HG03095 (cell line): Measurements from ENCODE around the gene TAF11L14.
"Not testable (repeated sequence)": the region's sequence is repeated elsewhere in the genome, so short reads cannot be mapped to it uniquely, and the experiment has no call there.

Source experiments
- ATAC-seq: cut with Tn5 transposase; IDR thresholded peaks from one replicate; pipeline ENCODE4 v1.9.1; 2021; ENCODE audit warnings: moderate library complexity; ENCODE audit not compliant: unreplicated experiment

The TAF11L14 gene

DNA sequence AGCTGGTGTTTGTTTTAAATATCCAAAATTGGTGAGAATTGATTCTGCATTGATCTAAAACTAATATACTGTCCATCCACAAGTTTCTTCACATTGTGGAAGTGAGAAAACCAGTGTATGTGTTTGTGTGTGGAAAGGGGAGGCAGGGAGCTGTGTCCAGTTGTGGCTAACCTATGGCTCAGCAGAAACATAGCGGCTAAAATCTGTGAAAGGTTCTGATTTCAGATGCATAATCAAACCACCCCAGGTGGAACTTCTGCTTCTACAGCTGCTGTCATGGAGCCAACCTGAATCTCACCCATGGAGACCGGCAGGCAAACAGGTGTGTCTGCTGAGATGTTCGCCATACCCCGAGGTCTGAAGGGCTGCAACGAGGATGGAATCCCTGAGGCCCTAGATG, at the start of gene TAF11L14:
TSS of gene TAF11L14 (plus strand) at position 301 of the 400 bp plus-strand sequence.
- no peak for ATAC-seq

DNA sequence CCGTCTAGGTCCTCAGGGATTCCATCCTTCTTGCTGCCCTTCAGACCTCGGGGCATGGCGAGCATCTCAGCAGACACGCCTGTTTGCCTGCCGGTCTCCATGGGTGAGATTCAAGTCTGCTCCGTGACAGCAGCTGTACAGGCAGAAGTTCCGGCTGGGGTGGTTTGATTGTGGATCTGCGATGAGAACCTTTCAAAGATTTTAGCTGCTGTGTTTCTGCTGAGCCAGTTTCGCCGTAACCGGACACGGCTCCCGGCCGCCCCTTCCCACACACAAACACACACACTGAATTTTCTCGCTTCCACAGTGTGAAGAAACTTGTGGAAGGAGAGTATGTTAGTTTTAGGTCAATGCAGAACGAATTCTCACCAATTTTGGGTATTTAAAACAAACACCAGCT, 48.6 kb upstream of the TAF11L14 start, which contains the start of gene TAF11L7:
TSS of gene TAF11L7 (minus strand) at position 101 of the 400 bp plus-strand sequence.
- not testable (repeated sequence) for ATAC-seq

DNA sequence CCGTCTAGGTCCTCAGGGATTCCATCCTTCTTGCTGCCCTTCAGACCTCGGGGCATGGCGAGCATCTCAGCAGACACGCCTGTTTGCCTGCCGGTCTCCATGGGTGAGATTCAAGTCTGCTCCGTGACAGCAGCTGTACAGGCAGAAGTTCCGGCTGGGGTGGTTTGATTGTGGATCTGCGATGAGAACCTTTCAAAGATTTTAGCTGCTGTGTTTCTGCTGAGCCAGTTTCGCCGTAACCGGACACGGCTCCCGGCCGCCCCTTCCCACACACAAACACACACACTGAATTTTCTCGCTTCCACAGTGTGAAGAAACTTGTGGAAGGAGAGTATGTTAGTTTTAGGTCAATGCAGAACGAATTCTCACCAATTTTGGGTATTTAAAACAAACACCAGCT, 43.4 kb upstream of the TAF11L14 start, which contains the start of gene TAF11L8:
TSS of gene TAF11L8 (minus strand) at position 101 of the 400 bp plus-strand sequence.
- ATAC-seq: not testable (repeated sequence)

DNA sequence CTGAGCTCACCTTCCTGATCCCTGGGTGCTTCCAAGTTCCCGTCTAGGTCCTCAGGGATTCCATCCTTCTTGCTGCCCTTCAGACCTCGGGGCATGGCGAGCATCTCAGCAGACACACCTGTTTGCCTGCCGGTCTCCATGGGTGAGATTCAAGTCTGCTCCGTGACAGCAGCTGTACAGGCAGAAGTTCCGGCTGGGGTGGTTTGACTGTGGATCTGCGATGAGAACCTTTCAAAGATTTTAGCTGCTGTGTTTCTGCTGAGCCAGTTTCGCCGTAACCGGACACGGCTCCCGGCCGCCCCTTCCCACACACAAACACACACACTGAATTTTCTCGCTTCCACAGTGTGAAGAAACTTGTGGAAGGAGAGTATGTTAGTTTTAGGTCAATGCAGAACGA, 40.0 kb upstream of the TAF11L14 start, which contains the start of gene TAF11L9:
TSS of gene TAF11L9 (minus strand) at position 140 of the 400 bp plus-strand sequence.
- ATAC-seq: not testable (repeated sequence)

DNA sequence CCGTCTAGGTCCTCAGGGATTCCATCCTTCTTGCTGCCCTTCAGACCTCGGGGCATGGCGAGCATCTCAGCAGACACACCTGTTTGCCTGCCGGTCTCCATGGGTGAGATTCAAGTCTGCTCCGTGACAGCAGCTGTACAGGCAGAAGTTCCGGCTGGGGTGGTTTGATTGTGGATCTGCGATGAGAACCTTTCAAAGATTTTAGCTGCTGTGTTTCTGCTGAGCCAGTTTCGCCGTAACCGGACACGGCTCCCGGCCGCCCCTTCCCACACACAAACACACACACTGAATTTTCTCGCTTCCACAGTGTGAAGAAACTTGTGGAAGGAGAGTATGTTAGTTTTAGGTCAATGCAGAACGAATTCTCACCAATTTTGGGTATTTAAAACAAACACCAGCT, 36.5 kb upstream of the TAF11L14 start, which contains the start of gene TAF11L10:
TSS of gene TAF11L10 (minus strand) at position 101 of the 400 bp plus-strand sequence.
- not testable (repeated sequence) for ATAC-seq

DNA sequence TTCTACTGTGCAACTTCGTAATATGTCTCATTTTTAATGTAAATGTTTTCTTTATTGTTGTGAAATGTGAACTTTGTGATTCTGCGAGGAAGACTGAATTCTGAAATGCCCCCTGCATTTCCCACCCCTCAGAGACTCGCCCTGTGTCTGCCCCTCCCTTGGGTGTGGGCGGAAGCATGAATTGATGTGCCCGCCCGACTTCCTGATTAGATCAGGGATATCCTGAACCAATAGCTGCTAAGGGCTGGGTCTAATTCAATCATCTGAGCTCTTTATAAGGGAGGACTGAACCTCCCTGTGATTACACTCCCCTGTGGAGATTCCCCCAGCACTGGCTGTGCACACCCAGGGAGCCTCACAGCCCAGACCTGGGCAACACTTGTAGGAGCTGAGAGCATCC, 30.4 kb upstream of the TAF11L14 start, which contains the start of gene TAF11L11:
TSS of gene TAF11L11 (plus strand) at position 304 of the 400 bp plus-strand sequence.
- not testable (repeated sequence) for ATAC-seq

DNA sequence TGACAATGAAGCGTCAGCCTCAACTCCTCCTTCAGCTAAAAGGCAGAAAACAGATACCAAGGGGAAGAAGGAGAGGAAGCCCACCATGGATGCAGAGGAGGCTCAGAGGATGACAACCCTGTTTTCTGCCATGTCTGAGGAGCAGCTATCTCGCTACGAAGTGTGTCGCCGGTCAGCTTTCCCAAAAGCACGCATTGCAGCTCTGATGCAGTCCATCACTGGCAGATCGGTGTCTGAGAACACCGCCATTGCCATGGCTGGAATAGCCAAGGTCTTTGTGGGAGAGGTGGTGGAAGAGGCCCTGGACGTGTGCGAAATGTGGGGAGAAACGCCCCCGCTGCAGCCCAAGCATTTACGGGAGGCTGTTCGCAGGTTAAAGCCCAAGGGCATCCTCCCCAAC, 29.3 kb upstream of the TAF11L14 start:
- ATAC-seq: no peak

DNA sequence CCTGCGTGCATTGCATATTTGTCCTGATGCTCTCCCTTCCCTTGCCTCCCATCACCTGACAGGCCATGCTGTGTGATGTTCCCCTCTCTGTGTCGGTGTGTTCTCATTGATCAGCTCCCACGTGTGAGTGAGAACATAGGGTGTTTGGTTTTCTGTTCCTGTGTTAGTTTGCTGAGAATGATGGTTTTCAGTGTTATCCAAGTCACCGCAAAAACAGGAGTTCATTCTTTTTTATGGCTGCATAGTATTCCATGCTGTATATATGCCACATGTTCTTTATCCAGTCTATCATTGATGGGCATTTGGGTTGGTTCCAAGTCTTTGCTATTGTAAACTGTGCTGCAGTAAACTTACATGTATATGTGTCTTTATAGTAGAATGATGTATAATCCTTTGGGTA, 26.8 kb upstream of the TAF11L14 start:
- ATAC-seq: not testable (repeated sequence)

DNA sequence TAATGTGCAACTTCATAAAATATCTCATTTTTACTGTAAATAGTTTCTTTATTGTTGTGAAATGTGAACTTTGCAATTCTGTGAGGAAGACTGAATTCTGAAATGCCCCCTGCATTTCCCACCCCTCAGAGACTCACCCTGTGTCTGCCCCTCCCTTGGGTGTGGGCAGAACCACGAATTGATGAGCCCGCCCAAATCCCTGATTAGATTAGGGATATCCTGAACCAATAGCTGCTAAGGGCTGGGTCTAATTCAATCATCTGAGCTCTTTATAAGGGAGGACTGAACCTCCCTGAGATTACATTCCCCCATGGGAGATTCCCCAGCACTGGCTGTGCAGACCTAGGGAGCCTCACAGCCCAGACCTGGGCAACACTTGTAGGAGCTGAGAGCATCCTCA, 24.2 kb upstream of the TAF11L14 start, which contains the start of gene TAF11L12:
TSS of gene TAF11L12 (plus strand) at position 301 of the 400 bp plus-strand sequence.
- not testable (repeated sequence) for ATAC-seq

DNA sequence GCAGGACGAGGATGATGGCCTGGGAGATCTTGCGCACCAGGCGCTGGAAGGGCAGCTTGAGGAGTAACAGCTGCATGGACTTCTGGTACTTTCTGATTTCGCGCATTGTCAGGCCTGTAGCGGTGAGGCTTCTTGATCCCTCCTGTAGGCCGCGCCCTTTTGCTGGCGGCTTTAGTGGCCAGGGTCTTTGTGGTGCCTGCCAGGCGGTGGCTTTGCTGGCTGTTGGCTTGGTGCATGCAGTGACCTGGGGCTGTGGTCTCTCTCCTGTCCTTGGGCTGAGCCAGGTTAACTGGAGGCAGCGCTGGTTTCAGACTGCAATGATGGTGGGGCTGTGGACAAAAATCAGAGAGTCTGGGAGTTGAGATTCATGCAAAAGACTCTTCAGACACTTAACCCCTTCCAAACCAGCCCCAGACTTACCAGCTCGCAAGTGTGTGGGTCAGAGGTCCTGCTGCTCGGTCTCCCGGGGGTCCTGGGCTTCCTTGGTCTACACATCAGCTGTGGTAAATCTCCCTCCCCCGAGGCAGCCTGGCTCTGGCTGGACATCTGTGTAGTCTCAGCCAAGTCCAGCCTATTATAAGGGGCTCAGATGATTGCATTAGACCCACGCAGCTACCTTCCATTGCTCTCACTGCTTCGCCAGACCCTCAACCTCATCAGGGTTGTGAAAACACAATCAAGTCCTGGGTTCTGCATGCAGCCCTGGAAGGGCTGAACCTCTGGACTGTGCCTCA, 19.2 kb upstream of the TAF11L14 start:
- no peak for ATAC-seq

DNA sequence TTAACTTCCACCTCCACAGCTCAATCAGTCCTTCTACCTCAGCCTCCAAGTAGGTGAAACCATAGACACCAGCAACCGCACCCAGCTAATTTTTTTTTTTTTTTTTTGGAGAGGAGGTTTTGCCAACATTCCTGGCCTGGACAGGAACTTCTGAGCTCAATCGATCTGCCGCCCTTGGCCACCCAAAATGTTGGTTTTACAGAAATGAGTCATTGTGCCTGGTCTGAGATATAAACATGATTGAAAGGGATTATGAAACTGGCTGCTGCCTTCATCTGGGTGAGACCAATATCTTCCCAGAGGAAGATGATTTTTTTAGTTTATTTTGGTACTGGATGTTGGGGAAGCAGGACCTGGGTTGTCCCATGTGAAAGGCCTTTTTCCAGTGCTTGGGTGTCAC, 14.9 kb upstream of the TAF11L14 start:
- no peak for ATAC-seq

DNA sequence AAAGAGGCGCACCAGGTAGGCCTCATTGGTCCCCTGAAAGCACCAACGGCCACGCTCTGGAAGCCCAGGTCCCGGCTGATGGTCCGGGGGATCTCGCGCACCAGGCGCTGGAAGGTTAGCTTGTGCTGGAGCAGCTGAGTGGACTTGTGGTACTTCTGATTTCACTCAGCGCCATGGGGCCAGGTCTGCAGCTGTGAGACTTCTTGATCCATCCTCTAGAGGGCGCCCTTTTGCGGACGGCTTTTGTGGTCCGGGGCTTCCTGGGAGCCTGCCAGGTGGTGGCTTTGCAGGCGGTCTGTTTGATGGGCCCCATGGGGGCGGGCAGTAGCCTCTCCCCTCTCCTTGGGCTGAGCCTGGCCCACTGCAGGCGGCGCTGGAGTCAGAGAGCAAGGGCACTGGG, 13.6 kb upstream of the TAF11L14 start:
- no peak for ATAC-seq

DNA sequence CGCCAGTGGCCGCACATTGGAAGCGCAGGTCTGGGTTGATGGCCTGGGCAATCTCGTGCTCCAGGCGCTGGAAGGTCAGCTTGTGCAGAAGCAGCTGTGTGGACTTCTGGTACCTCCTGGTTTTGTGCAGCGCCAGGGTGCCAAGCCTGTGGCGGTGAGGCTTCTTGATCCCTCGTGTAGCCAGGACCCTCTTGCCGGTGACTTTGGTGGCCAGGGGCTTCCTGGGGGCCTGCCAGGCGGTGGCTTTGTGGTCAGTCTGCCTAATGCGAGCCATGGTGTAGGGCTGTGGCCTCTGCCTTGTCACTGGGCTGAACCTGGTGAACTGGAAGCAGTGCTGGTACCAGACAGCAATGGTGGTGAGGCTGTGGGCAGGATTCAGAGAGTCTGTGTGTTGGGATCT, 8.6 kb upstream of the TAF11L14 start:
- no peak for ATAC-seq

DNA sequence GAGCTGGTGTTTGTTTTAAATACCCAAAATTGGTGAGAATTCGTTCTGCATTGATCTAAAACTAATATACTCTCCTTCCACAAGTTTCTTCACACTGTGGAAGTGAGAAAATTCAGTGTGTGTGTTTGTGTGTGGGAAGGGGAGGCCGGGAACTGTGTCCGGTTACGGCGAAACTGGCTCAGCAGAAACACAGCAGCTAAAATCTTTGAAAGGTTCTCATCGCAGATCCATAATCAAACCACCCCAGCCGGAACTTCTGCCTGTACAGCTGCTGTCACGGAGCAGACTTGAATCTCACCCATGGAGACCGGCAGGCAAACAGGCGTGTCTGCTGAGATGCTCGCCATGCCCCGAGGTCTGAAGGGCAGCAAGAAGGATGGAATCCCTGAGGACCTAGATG, 2.5 kb upstream of the TAF11L14 start, which contains the start of gene TAF11L13:
TSS of gene TAF11L13 (plus strand) at position 301 of the 400 bp plus-strand sequence.
- not testable (repeated sequence) for ATAC-seq

DNA sequence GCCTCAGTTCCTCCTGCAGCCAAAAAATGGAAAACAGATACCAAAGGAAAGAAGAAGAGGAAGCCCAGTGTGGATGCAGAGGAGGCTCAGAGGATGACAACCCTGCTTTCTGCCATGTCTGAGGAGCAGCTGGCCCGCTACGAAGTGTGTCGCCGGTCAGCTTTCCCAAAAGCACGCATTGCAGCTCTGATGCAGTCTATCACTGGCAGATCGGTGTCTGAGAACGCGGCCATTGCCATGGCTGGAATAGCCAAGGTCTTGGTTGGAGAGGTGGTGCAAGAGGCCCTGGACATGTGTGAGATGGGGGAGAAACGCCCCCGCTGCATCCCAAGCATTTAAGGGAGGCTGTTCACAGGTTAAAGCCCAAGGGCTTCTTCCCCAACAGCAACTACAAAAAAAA, 15.0 kb downstream of the TAF11L14 start:
- not testable (repeated sequence) for ATAC-seq

DNA sequence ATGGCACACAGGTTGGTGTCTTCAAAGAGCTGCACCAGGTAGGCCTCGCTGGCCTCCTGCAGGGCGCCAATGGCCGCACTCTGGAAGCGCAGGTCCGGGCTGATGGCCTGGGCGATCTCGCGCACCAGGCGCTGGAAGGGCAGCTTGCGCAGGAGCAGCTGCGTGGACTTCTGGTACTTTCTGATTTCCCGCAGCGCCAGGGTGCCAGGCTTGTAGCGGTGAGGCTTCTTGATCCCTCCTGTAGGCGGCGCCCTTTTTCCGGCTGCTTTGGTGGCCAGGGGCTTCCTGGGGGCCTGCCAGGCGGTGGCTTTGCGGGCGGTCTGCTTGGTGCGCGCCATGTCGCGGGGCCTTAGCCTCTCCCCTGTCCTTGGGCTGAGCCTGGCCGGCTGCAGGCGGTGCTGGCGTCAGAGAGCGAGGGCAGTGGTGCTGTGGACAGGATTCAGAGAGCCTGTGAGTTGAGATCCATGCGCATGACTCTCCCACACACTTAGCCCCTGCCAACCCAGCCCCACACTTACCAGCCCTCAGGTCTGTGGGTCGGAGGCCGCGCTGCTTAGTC, 21.0 kb downstream of the TAF11L14 start:
- ATAC-seq: not testable (repeated sequence)

DNA sequence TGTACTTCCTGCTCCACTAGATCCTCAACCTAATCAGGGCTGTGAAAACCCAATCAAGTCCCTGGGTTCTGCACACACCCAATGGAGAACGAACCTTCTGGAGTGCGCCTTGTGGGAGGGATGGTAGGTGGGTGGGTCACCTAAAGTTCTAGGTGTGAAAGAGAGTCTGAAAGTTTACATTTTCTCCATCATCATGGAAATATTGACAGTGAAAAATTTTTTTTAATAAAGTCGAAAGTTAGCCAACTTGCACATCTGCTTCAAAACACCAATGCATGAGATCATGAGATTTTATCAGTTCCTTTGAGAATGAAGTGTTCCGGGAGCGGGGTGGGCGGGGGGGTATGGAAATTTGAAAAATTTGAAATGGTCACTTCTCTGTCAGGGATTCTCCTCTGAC, 21.7 kb downstream of the TAF11L14 start:
- ATAC-seq: no peak

DNA sequence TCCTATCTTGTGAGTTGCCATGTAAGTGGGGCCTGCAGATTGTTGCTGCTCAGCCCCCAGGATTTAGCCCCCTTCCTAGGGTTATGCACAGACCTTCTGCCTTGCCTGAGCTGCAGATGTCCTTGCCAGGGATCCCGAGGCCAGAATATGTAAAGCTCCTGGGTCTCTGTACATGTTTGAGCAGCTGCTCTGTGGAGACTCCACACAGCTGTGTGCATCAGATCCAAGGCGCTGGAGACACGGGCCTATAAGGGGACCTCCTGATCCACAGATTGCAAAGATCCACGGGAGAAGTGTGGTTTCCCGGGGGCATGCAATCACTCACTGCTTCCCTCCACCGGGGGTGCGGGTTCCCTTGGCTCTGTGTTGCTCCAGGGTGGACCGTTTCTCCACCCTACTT, 28.9 kb downstream of the TAF11L14 start:
- ATAC-seq: no peak

DNA sequence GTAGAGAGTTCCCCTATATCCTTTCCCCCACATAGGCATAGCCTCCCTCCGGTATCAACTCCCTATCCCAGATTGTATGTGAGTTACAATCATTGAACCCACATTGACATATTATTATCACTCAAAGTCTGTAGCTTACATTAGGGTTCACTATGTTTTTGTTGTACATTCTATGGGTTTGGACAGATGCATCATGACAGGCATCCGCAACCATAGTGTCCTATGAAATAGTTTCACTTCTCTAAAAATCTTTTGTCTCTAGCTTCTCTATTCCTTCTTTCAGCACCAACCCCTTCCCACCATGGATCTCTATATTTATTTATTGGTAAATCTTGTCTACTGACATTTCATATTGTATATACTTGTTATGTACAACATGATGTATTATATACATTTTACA, 31.6 kb downstream of the TAF11L14 start:
- no peak for ATAC-seq

DNA sequence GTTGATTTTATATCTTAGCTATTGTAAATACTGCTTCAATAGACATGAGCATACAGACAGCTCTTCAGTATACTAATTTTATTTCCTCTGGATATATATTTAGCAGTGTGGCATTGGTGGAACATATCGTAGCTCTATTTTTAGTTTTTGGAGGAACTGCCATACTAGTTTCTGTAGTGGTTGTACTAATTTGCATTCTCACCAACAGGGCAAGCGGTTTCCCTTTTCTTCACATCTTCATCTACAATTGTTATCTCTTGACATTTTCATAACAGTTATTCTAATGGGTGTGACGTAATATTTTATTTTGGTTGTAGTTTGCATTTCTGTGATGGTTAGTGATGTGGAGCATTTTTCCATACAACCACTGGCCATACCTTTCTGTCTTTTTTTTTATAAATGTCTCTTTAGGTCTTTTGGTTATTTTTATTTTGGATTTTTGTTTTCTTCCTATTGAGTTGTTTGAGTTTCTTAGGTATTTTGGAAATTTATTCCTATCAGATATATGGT, 32.5 kb downstream of the TAF11L14 start:
- ATAC-seq: no peak

DNA sequence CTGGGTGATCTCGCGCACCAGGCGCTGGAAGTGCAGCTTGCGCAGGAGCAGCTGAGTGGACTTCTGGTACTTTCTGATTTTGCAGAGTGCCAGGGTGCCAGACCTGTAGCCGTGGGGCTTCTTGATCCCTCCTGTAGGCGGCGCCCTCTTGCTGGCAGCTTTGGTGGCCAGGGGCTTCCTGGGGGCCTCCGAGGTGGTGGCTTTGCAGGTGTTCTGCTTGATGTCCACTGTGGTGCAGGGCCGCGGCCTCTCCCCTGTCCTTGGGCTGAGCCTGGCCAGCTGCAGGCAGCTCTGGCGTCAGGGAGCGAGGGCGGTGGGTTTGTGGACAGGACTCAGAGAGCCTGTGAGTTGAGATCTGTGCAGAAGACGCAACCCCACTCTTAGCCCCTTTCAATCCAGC, 36.1 kb downstream of the TAF11L14 start:
- ATAC-seq: no peak
